AG04449 (cell line): ENCODE results near the gene CA9.

Source experiments
- CTCF ChIA-PET: fragments of 350-600 bp; formaldehyde crosslinking; extraction: SDS; loops from one replicate; lab custom pipeline; 2021; ENCODE audit warnings: antibody characterized with exemption; lab: Yijun Ruan, JAX
- POLR2A ChIA-PET: fragments of 400-600, 350-600 bp; formaldehyde crosslinking; extraction: SDS; loops from one replicate; lab custom pipeline; 2020; ENCODE audit warnings: antibody characterized with exemption, inconsistent platforms; lab: Yijun Ruan, JAX
- DNase-seq: peaks from one replicate; pipeline ENCODE4 v3.0.0-alpha.2; 2010; ENCODE audit warnings: low read depth, low spot score
- H3K4me3 ChIP-seq: 2 replicates; pipeline ENCODE4 v1.5.1; 2011; ENCODE audit warnings: low read depth, mild to moderate bottlenecking, control low read depth, low read length
- TF ChIP-seq, protein P1 (sequence below): IDR thresholded peaks from one replicate; pipeline ENCODE4 v1.5.1; 2011; ENCODE audit warnings: mild to moderate bottlenecking, moderate library complexity, low read length, control low read depth, inconsistent platforms; ENCODE audit not compliant: insufficient read depth; ENCODE audit errors: missing control alignments

The CA9 gene

DNA sequence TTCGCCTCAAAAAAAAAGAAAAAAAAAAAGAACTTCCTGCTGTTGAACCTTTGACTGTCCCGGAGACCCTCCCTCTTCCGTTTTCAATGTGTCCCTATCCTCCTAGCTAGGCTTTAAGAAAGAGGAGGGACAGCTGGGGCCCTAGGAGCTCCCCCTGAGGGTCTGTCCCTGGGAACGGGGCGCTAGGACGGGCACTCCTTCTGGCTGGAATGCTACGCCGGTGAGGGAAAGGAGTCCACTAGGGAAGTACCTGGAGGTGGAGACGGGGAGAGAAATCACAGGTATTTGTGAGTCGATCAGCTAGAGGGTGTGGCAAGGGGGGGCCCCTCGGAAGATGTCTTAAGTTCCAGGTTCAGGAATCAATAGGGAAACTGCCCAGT, 27.6 kb upstream of the CA9 start:
- ChIA-PET POLR2A (interaction anchor here (1.6 kb wide), 1 partner anchor 11 kb away, joined by 7 read pairs; the partner anchor contains the start of genes CCDC107 and RMRP), CTCF (interaction anchor here (0.6 to 8.3 kb wide), 23 partner anchors 10 to 568 kb away, joined by 3 to 148 read pairs (median 5); partner anchors contain the start of genes ARHGEF39, CCDC107 and RMRP)
- DNase-seq: no peak
- TF ChIP-seq, protein P1, sequence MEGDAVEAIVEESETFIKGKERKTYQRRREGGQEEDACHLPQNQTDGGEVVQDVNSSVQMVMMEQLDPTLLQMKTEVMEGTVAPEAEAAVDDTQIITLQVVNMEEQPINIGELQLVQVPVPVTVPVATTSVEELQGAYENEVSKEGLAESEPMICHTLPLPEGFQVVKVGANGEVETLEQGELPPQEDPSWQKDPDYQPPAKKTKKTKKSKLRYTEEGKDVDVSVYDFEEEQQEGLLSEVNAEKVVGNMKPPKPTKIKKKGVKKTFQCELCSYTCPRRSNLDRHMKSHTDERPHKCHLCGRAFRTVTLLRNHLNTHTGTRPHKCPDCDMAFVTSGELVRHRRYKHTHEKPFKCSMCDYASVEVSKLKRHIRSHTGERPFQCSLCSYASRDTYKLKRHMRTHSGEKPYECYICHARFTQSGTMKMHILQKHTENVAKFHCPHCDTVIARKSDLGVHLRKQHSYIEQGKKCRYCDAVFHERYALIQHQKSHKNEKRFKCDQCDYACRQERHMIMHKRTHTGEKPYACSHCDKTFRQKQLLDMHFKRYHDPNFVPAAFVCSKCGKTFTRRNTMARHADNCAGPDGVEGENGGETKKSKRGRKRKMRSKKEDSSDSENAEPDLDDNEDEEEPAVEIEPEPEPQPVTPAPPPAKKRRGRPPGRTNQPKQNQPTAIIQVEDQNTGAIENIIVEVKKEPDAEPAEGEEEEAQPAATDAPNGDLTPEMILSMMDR: peak; percentile 46
- H3K4me3 ChIP-seq: peak overlapping the region; percentile 74

DNA sequence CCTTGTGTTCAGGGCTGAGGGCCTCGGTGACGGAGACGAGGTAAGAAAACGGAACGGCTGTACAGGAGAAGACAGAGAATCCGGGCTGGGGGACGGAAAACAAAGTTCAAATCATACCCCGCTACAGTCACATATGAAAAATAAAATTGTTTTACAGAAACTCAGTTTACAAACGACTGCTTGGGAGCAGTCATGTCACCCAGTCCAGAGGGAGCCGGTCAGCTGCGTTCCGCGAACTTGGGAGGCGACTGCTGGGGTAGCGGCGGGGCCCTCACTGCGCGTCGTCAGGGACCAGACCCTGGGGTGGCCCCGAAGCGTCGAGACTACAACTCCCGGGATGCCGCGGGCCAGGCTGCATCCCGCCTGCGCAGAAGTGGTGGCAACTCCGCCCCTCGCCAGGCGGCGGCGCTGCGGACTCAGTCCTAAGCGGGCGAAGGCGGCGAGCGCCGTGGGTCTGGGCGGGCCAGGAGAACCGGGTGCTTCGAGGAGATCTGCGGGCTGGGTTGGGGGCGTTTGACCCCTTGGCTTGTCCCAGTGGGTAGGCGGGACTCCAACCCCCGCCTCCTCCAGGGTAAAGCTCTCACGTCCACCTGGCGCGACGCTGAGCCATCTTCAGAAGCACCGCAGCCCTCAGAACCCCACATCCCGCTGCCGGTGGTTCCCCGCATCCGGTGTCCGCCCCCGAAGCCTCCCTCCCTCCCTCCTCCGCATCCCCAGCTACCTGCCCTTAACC, 27.0 kb upstream of the CA9 start:
- TF ChIP-seq, protein P1: peak; percentile 99
- DNase-seq: no peak
- CTCF ChIA-PET: interaction anchor here (0.6 to 8.3 kb wide), 44 partner anchors 8 to 569 kb away, joined by 3 to 148 read pairs (median 4); partner anchors contain the start of genes ARHGEF39, CCDC107, GBA2 and PIGO
- peak overlapping the region; percentile 74 for H3K4me3 ChIP-seq
- POLR2A ChIA-PET: interaction anchor here (0.9 to 1.6 kb wide), 2 partner anchors 11 to 41 kb away, joined by 4 to 7 read pairs; partner anchors contain the start of genes CCDC107 and RMRP

DNA sequence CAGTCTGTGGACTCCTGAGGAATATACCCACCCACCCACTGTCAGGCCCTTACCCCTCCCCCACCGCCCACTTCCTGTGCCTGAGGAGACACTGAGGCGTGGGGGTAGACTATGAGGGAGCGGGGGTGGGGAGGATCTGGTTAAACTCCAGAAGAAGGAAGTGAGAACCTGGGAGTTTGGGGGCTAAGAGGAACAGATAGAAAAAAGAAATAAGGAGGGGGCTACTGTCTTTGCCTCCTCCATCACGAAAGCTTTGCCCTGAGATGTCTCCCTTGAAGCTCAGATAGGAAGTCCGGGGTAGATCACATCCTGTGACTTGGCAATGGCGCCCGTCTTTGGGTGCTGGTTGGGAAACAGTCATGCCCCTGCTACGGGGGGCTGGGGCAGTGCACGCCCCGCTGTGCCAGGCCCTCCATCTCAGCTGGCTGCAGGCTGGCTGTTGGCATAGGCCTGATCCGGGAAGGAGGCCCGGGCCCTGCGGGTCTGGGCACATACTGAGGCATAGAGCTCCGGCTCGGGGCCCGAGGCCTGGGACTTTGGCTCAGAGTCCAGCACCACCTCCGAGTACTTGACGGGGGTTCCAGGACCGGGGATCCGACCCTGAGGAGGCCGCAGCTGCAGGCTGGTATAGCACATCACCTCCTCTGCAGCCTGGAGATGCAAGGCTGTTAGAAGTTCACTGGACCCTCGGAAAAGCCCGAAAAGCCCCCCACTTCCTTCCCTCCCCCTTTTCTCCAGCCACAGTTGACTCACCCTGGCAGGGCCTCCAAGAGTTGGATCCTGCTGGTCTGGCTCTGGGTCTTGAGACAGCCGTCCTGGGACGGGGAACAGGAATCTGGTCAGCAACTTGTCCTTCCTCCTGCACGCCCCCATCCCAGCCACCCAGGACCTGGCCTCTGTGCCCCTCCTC, 24.0 kb upstream of the CA9 start:
- ChIA-PET POLR2A (no interaction called here), CTCF (interaction anchor here (1.4 to 8.3 kb wide), 2 partner anchors 11 to 40 kb away, joined by 4 to 148 read pairs; partner anchors contain the start of genes ARHGEF39, CCDC107 and RMRP)
- TF ChIP-seq, protein P1: no peak
- H3K4me3 ChIP-seq: no peak overlapping the region
- DNase-seq: no peak

DNA sequence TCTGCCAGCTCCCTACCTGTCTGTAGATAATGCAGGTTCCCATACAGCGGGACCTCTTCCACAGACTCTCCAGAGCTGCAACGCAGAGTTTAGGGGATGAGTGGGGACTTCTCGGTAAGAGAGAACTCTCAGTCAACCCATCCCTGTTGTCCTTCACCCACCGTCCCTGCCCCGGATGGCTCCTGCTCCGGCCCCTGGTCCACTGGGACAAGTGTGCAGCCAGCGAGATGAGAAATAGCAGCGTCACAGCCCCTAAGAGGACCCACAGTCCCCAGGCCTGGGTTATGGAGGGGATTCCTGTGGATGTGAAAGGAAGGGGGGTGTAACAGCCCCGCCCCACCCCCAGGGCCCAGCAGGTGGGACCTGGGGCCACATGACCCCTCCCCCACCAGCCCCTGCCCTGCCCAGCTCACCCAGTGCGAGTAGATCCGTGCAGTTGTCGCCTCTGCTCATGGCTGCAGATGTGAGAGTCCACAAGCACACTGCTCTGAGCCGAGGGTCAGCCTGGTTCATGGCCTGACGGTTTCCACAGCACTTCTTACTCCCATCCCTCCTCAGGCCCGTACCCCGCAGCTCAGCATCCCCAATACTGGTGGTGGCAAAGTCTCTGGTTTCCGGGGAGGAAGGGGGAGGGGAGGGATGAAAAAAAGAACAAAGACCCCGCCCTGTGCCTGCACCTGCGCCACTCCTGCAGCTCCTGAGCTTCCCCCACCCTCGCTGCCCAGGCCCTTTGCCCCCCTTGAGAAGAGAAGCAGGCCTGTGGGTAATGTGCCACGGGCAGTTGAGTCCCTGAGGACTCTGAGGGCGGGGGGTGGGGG, 23.2 kb upstream of the CA9 start, which contains the start of gene SIT1:
TSS of gene SIT1 (minus strand) at position 591 of the 818 bp plus-strand sequence. CDS start at position 513, 78 bp downstream.
- POLR2A ChIA-PET: no interaction called here

More for the DNA sequence above, 23.2 kb upstream of the CA9 start, which contains the start of gene SIT1:
- no peak for DNase-seq
- CTCF ChIA-PET: interaction anchor here (1.4 to 8.3 kb wide), 2 partner anchors 10 to 41 kb away, joined by 4 to 148 read pairs; partner anchors contain the start of genes ARHGEF39, CCDC107 and RMRP
- TF ChIP-seq, protein P1: no peak
- H3K4me3 ChIP-seq: no peak within 1 kb of the TSS
